H1 (cell line): ENCODE data around the gene PGAP3. TPM values are rescaled to one million over a fixed set of nuclear protein-coding genes. Genes with fewer than 3 reads are reported as not detected.

Experiments
- CTCF ChIA-PET: fragments of 300-600 bp; sonication (Branson Sonifier 250); formaldehyde crosslinking; loops from one replicate; lab custom pipeline; 2021; ENCODE audit not compliant: partially characterized antibody; lab: Charles Lee
- POLR2A ChIA-PET: fragments of 300-600 bp; sonication (Branson Sonifier 250); formaldehyde crosslinking; loops from one replicate; lab custom pipeline; 2021; ENCODE audit warnings: inconsistent platforms; ENCODE audit not compliant: partially characterized antibody; lab: Charles Lee
- DNase-seq, 2 experiments: peaks; one replicate each; pipeline versions ENCODE4 v3.0.0 to v3.0.0-alpha.2; 2010 to 2022; ENCODE audit warnings: low spot score in 2 of 2, low read depth in 1 of 2, mixed read lengths in 1 of 2
- FAIRE-seq: peaks from 2 replicates; lab custom pipeline; 2011; peaks lifted over from hg19 to GRCh38; lab: Jason Lieb, UNC
- H2AFZ ChIP-seq: 2 replicates; pipeline ENCODE4 v1.8.1; 2012; ENCODE audit warnings: low read length, inconsistent platforms
- H2AK5ac ChIP-seq: 2 replicates; pipeline ENCODE4 v1.6.1; 2013; ENCODE audit warnings: low read depth, low read length
- H2BK120ac ChIP-seq: replicated peaks from 2 replicates; pipeline ENCODE3; 2013; ENCODE audit warnings: low read depth, low read length, inconsistent platforms
- H2BK12ac ChIP-seq: 2 replicates; pipeline ENCODE4 v1.6.1; 2013; ENCODE audit warnings: low read depth, low read length
- H2BK15ac ChIP-seq: 2 replicates; pipeline ENCODE4 v1.6.1; 2013; ENCODE audit warnings: low read length
- H2BK20ac ChIP-seq: 2 replicates; pipeline ENCODE4 v1.6.1; 2013; ENCODE audit warnings: low read length
- H2BK5ac ChIP-seq: 2 replicates; pipeline ENCODE4 v1.6.1; 2013; ENCODE audit warnings: low read depth, low read length
- H3K14ac ChIP-seq: 2 replicates; pipeline ENCODE4 v1.6.1; 2013; ENCODE audit warnings: inconsistent platforms; ENCODE audit not compliant: insufficient read length
- H3K18ac ChIP-seq: 2 replicates; pipeline ENCODE4 v1.6.1; 2013; ENCODE audit warnings: low read length; ENCODE audit errors: extremely low read depth
- H3K23ac ChIP-seq: 2 replicates; pipeline ENCODE4 v1.6.1; 2013; ENCODE audit warnings: inconsistent platforms; ENCODE audit not compliant: insufficient read length
- H3K23me2 ChIP-seq: 2 replicates; pipeline ENCODE4 v1.6.1; 2013; ENCODE audit warnings: low read depth, low read length
- H3K27ac ChIP-seq: 2 replicates; pipeline ENCODE4 v1.6.1; 2011; ENCODE audit warnings: low read depth, low read length, inconsistent platforms
- H3K27me3 ChIP-seq, 4 experiments: replicated peaks in 1 of 4; 1 replicate in 1 of 4; 2 replicates in 3 of 4; pipeline versions ENCODE4 v1.6.1 to v1.8.1; 2011 to 2013; ENCODE audit warnings: low read length in 3 of 4, mild to moderate bottlenecking in 3 of 4, inconsistent platforms in 2 of 4, mixed read lengths in 2 of 4, moderate library complexity in 1 of 4; ENCODE audit not compliant: control insufficient read depth in 3 of 4, insufficient read depth in 3 of 4; ENCODE audit errors: extremely low read depth in 1 of 4
- H3K36me3 ChIP-seq, 4 experiments: 2 replicates each; pipeline versions ENCODE4 v1.6.1 to v1.8.1; 2011 to 2013; ENCODE audit warnings: mild to moderate bottlenecking in 4 of 4, low read length in 3 of 4, moderate library complexity in 2 of 4, control low read depth in 1 of 4, inconsistent platforms in 1 of 4; ENCODE audit not compliant: insufficient read depth in 4 of 4, control insufficient read depth in 2 of 4
- H3K4ac ChIP-seq: replicated peaks from 2 replicates; pipeline ENCODE3; 2013; ENCODE audit warnings: low read length, low read depth, mixed read lengths, inconsistent platforms; ENCODE audit not compliant: insufficient read length
- H3K4me1 ChIP-seq, 4 experiments: replicated peaks in 1 of 4; 1 replicate in 1 of 4; 2 replicates in 3 of 4; pipeline versions ENCODE4 v1.6.1 to v1.8.1; 2011 to 2013; ENCODE audit warnings: low read length in 3 of 4, inconsistent platforms in 2 of 4, mixed read lengths in 1 of 4; ENCODE audit not compliant: insufficient read depth in 4 of 4, control insufficient read depth in 3 of 4
- H3K4me2 ChIP-seq, 2 experiments: 2 replicates each; pipeline versions ENCODE4 v1.6.1 to v1.8.1; 2011 to 2013; ENCODE audit warnings: low read depth in 2 of 2, low read length in 2 of 2, control low read depth in 1 of 2, inconsistent platforms in 1 of 2, mild to moderate bottlenecking in 1 of 2; ENCODE audit not compliant: insufficient read depth in 1 of 2
- H3K4me3 ChIP-seq, 4 experiments: fragments of 200-600, 300-600 bp in 1 of 4; sonication (generic), shearing (Covaris generic), sonication (Bioruptor Twin) in 1 of 4; 2 replicates each; pipeline versions ENCODE4 v1.5.1 to v1.8.1; 2011 to 2016; ENCODE audit warnings: low read length in 4 of 4, low read depth in 3 of 4, control low read depth in 2 of 4, inconsistent platforms in 2 of 4, mild to moderate bottlenecking in 2 of 4, mixed read lengths in 1 of 4, moderate library complexity in 1 of 4; ENCODE audit not compliant: insufficient read depth in 2 of 4; ENCODE audit errors: extremely low read depth in 1 of 4
- H3K56ac ChIP-seq: replicated peaks from 2 replicates; pipeline ENCODE3; 2013; ENCODE audit warnings: low read depth, mild to moderate bottlenecking, mixed read lengths, low read length, inconsistent platforms; ENCODE audit not compliant: insufficient read length
- H3K79me1 ChIP-seq: 2 replicates; pipeline ENCODE4 v1.6.1; 2013; ENCODE audit warnings: low read depth, low read length, control low read depth
- H3K79me2 ChIP-seq, 2 experiments: 2 replicates each; pipeline versions ENCODE4 v1.6.1 to v1.8.1; 2012 to 2013; ENCODE audit warnings: low read length in 2 of 2, mild to moderate bottlenecking in 2 of 2, inconsistent platforms in 1 of 2; ENCODE audit not compliant: insufficient read depth in 2 of 2, control insufficient read depth in 1 of 2
- H3K9ac ChIP-seq, 4 experiments: replicated peaks in 1 of 4; 1 replicate in 1 of 4; 2 replicates in 3 of 4; pipeline versions ENCODE4 v1.6.1 to v1.8.1; 2011 to 2013; ENCODE audit warnings: low read depth in 3 of 4, low read length in 3 of 4, control low read depth in 2 of 4, mild to moderate bottlenecking in 2 of 4, moderate library complexity in 2 of 4, inconsistent platforms in 1 of 4; ENCODE audit errors: extremely low read depth in 1 of 4
- H3K9me3 ChIP-seq, 2 experiments: 2 replicates each; pipeline versions ENCODE4 v1.6.1 to v1.8.1; 2012 to 2013; ENCODE audit warnings: mild to moderate bottlenecking in 2 of 2, moderate library complexity in 2 of 2, control low read depth in 1 of 2, inconsistent platforms in 1 of 2, low read depth in 1 of 2, low read length in 1 of 2, mixed read lengths in 1 of 2; ENCODE audit not compliant: insufficient read depth in 2 of 2
- H4K20me1 ChIP-seq, 2 experiments: replicated peaks in 1 of 2; 2 replicates each; pipeline versions ENCODE3 to v1.8.1; 2011 to 2013; ENCODE audit warnings: inconsistent platforms in 2 of 2, low read length in 2 of 2, mild to moderate bottlenecking in 1 of 2; ENCODE audit not compliant: insufficient read depth in 2 of 2, control insufficient read depth in 1 of 2
- H4K5ac ChIP-seq: 2 replicates; pipeline ENCODE4 v1.6.1; 2013; ENCODE audit warnings: low read length, low read depth, mixed read lengths, inconsistent platforms; ENCODE audit not compliant: insufficient read length
- H4K8ac ChIP-seq: 2 replicates; pipeline ENCODE4 v1.8.0; 2013; ENCODE audit warnings: mild to moderate bottlenecking, moderate library complexity, low read length, inconsistent platforms; ENCODE audit not compliant: insufficient read depth; ENCODE audit errors: extremely low read depth
- H4K91ac ChIP-seq: replicated peaks from 2 replicates; pipeline ENCODE3; 2013; ENCODE audit warnings: low read length, mixed read lengths, inconsistent platforms; ENCODE audit not compliant: insufficient read length
- CBX5 ChIP-seq: fragments of 300-800, 300-1000 bp; sonication (generic); IDR thresholded peaks from 2 replicates; pipeline ENCODE4 v1.7.1; 2016; ENCODE audit warnings: antibody characterized with exemption, low read length, low read depth
- CHD1 ChIP-seq: IDR thresholded peaks from 2 replicates; pipeline ENCODE4 v1.6.1; 2012; ENCODE audit warnings: low read depth, low read length, improper control_type of control experiment
- CHD2 ChIP-seq: IDR thresholded peaks from 2 replicates; pipeline ENCODE4 v1.6.1; 2012; ENCODE audit warnings: low read length, improper control_type of control experiment
- GTF2F1 ChIP-seq: IDR thresholded peaks from 2 replicates; pipeline ENCODE4 v1.6.1; 2012; ENCODE audit warnings: low read depth, low read length, improper control_type of control experiment, borderline replicate concordance
- HDAC6 ChIP-seq: IDR thresholded peaks from one replicate; pipeline ENCODE4 v1.7.1; 2012; ENCODE audit warnings: low read depth, mild to moderate bottlenecking, inconsistent platforms, low read length, moderate library complexity
- JUND ChIP-seq: IDR thresholded peaks from 2 replicates; pipeline ENCODE4 v1.6.1; 2011; ENCODE audit warnings: mild to moderate bottlenecking, improper control_type of control experiment, low read length
- POLR2A ChIP-seq, 2 experiments: IDR thresholded peaks; 1 replicate in 1 of 2; 2 replicates in 1 of 2; pipeline ENCODE4 v1.6.1; 2011; ENCODE audit warnings: low read depth in 2 of 2, low read length in 2 of 2, mild to moderate bottlenecking in 2 of 2; ENCODE audit errors: control extremely low read depth in 1 of 2
- SIN3A ChIP-seq, 2 experiments: IDR thresholded peaks in 1 of 2; conservative IDR thresholded peaks in 1 of 2; 2 replicates each; pipeline ENCODE4 v1.6.1; 2011 to 2012; ENCODE audit warnings: low read length in 2 of 2, improper control_type of control experiment in 1 of 2, low read depth in 1 of 2, mild to moderate bottlenecking in 1 of 2
- YY1 ChIP-seq: IDR thresholded peaks from 2 replicates; pipeline ENCODE4 v1.6.1; 2011; ENCODE audit warnings: low read depth, mild to moderate bottlenecking, low read length
- WGBS, 2 experiments: shearing (Covaris generic) in 1 of 2; methylation state at CpG; one replicate each; pipeline versions ENCODE4 v1.1.6 to v1.1.7; 2013 to 2015; ENCODE audit warnings: low lambda C conversion rate in 2 of 2, mixed read lengths in 2 of 2, inconsistent platforms in 1 of 2, low coverage in 1 of 2, missing lambda C conversion rate in 1 of 2; ENCODE audit not compliant: insufficient replicate concordance in 2 of 2, insufficient coverage in 1 of 2, insufficient read length in 1 of 2; ENCODE audit errors: extremely low coverage in 1 of 2, missing lambda C conversion rate in 1 of 2; 5-methylcytosine and 5-hydroxymethylcytosine counted together
- polyA plus RNA-seq, 7 experiments: library from polyadenylated mRNA; depleted of rRNA in 3 of 7; stranded (reverse) in 5 of 7; unstranded in 2 of 7; fragments of >200 nt in 5 of 7; fragments of 200-250 nt in 2 of 7; gene quantifications; 1 replicate in 5 of 7; 2 replicates in 1 of 7; 4 replicates in 1 of 7; pipeline versions ENCODE4 v1.2.1 to v1.2.3, GENCODE V29; 2011 to 2013; ENCODE audit warnings: missing spikeins in 2 of 7, mixed read lengths in 2 of 7
- total RNA-seq: library from RNA; stranded (reverse); fragmentation: NEBNext Ultra II Directional; extraction: Animal tissue kit (Norgen Biotek cat#: 25700); gene quantifications from 2 replicates; pipeline ENCODE4 v1.2.1, GENCODE V29; 2021
- TF ChIP-seq, protein P1 (sequence below): IDR thresholded peaks from 2 replicates; pipeline ENCODE4 v1.6.1; 2011; ENCODE audit warnings: low read length, improper control_type of control experiment

Gene PGAP3
- total and polyA plus RNA-seq, 2 of the 8 experiments (the other 6 are each of a cell fraction or from before 2014, with no cell fraction given): 21.0 to 30.7 TPM

DNA sequence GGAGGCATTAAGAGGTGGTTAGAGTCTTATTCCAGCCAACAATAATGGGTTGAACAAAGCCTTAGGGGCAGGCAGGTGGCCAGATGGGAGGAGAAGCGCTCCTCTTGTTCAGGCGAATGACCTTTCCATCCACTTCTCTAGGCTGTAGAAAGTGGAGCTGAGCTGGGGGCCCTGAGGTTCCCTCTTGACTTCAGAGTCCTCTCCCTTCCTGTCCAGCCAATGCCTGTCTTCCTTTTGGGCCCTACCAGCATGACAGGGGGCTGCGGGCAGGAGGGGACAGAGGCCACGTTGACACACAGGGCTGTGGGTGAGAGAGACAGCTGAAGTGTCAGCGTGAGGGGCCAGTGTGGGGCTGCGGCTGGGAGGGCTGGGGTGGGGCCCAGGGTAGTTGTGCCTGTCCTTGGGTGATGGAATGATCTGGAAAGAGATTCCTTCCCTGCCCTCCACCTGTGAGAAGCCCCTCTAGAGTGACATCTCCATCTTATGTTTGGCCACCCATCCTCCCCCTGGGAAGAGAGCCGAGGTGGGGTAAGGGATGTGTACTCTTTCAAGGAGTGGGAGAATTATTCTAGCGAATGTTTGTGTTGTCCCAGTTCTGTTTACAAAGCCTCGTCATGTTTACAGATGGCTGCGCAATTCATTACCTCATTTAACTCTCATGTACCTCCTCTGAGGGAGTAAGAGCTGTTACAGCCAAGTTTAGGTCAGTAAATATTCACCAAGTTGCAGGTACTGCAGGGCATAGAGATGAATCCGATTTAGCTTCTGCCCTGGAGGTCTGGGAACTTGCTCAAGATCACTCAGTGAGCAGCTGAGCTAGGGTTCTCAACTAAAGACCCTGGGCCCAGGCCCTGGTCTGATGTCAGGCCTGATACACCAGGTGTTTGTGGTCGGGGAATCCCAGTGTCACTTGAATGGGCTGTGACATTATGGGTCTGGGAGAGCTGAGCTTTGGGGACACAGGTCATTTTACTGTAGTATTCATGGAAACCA, 15.3 kb upstream of the PGAP3 start:
- no peak overlapping the region for H2BK120ac ChIP-seq
- H3K27me3 ChIP-seq: no peaks in the 10 kb centered on the region
- H4K8ac ChIP-seq: no peak overlapping the region
- H3K4me1 ChIP-seq: peaks cover 12 to 43% (median 27%) of the 10 kb centered on the region in 4 experiments
- 85% methylated on average over 12 of the region's 12 CpGs; no CpG with 5 or more reads in 1 of the 2 experiments for WGBS, 2 experiments
- no peak overlapping the region for H3K4ac ChIP-seq
- no peak overlapping the region for H3K56ac ChIP-seq
- no peak overlapping the region for H3K9ac ChIP-seq
- no peaks in the 10 kb centered on the region for H3K9me3 ChIP-seq
- peak overlapping the region in 1 of 4 experiments; percentile 94; a peak in 2 of 8 replicates for H3K4me3 ChIP-seq
- FAIRE-seq (no peak), DNase-seq (no peak)
- H2BK20ac ChIP-seq: no peak overlapping the region
- no peak overlapping the region for H2AFZ ChIP-seq
- no peak overlapping the region for H4K91ac ChIP-seq
- H2AK5ac ChIP-seq: no peak overlapping the region
- ChIA-PET CTCF (interaction anchor here (0.6 to 52.4 kb wide), 11 partner anchors 7 to 69 kb away, joined by 3 to 1885 read pairs (median 5); partner anchors contain the start of genes MIEN1, PPP1R1B and STARD3), POLR2A (interaction anchor here (0.6 to 38.1 kb wide), 8 partner anchors 12 to 262 kb away, joined by 3 to 708 read pairs (median 6); partner anchors contain the start of genes MIEN1, PGAP3, PNMT and TCAP)
- H2BK12ac ChIP-seq: no peak overlapping the region
- H3K79me2 ChIP-seq: peaks cover 42 to 98% of the 10 kb centered on the region in 2 experiments
- no peak overlapping the region for H3K23ac ChIP-seq
- no peak overlapping the region for H3K18ac ChIP-seq
- no peak overlapping the region for H3K14ac ChIP-seq
- peak overlapping the region; percentile 75; the same call in 1 of the 2 replicates for H2BK5ac ChIP-seq
- no peak overlapping the region for H4K5ac ChIP-seq
- H4K20me1 ChIP-seq: peaks cover 21 to 26% of the 10 kb centered on the region in 2 experiments
- H3K23me2 ChIP-seq: peaks cover 13% of the 10 kb centered on the region
- no peak overlapping the region for H3K27ac ChIP-seq
- peaks cover 3 to 17% (median 9%) of the 10 kb centered on the region in 4 experiments; a peak in 7 of 8 replicates for H3K36me3 ChIP-seq
- H2BK15ac ChIP-seq: no peak overlapping the region
- H3K4me2 ChIP-seq: peak overlapping the region; percentile 88 to 94
- peaks cover 22% of the 10 kb centered on the region for H3K79me1 ChIP-seq
- TF ChIP-seq CHD1 (no peak), CBX5 (no peak), JUND (no peak), CHD2 (no peak), YY1 (no peak), SIN3A (conservative IDR thresholded peaks at IDR 0.05 in 1 of 2, IDR thresholded peaks at IDR 0.05 in 1 of 2; ENCODE audit: low read depth in 1 of 2, low read length in 2 of 2) (no peak), POLR2A (IDR thresholded peaks at IDR 0.05; ENCODE audit: control extremely low read depth in 1 of 2, low read depth in 2 of 2, low read length in 2 of 2) (no peak), HDAC6 (no peak), GTF2F1 (no peak)
- TF ChIP-seq, protein P1, sequence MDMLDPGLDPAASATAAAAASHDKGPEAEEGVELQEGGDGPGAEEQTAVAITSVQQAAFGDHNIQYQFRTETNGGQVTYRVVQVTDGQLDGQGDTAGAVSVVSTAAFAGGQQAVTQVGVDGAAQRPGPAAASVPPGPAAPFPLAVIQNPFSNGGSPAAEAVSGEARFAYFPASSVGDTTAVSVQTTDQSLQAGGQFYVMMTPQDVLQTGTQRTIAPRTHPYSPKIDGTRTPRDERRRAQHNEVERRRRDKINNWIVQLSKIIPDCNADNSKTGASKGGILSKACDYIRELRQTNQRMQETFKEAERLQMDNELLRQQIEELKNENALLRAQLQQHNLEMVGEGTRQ: no peak
